Panc1 (cell line): ENCODE data around the gene ELOVL6.

Experiments
- POLR2AphosphoS5 ChIP-seq: IDR thresholded peaks from 2 replicates; pipeline ENCODE4 v1.6.1; 2012; ENCODE audit warnings: mild to moderate bottlenecking, low read depth, low read length, moderate library complexity
- REST ChIP-seq, 2 experiments: IDR thresholded peaks; 2 replicates each; pipeline ENCODE4 v1.6.1; 2011 to 2012; ENCODE audit warnings: low read depth in 2 of 2, control low read depth in 1 of 2, low read length in 1 of 2, mild to moderate bottlenecking in 1 of 2, moderate library complexity in 1 of 2; ENCODE audit not compliant: insufficient read depth in 1 of 2
- SIN3A ChIP-seq: IDR thresholded peaks from 2 replicates; pipeline ENCODE4 v1.6.1; 2012; ENCODE audit warnings: low read depth, mild to moderate bottlenecking, low read length, moderate library complexity, borderline replicate concordance; ENCODE audit not compliant: insufficient read depth
- TCF7L2 ChIP-seq: IDR thresholded peaks from 2 replicates; pipeline ENCODE4 v1.6.1; 2011; ENCODE audit warnings: mild to moderate bottlenecking, low read depth, low read length, inconsistent platforms
- TF ChIP-seq, protein P1 (sequence below): fragments of 450-650 bp; IDR thresholded peaks from 2 replicates; pipeline ENCODE4 v1.5.1; 2017; ENCODE audit warnings: mild to moderate bottlenecking

GRCh38 chr4:110104661-110105060 is 93.8 kb downstream of the ELOVL6 start:
- TF ChIP-seq, protein P1, sequence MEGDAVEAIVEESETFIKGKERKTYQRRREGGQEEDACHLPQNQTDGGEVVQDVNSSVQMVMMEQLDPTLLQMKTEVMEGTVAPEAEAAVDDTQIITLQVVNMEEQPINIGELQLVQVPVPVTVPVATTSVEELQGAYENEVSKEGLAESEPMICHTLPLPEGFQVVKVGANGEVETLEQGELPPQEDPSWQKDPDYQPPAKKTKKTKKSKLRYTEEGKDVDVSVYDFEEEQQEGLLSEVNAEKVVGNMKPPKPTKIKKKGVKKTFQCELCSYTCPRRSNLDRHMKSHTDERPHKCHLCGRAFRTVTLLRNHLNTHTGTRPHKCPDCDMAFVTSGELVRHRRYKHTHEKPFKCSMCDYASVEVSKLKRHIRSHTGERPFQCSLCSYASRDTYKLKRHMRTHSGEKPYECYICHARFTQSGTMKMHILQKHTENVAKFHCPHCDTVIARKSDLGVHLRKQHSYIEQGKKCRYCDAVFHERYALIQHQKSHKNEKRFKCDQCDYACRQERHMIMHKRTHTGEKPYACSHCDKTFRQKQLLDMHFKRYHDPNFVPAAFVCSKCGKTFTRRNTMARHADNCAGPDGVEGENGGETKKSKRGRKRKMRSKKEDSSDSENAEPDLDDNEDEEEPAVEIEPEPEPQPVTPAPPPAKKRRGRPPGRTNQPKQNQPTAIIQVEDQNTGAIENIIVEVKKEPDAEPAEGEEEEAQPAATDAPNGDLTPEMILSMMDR, result no peak
- TF ChIP-seq TCF7L2 (no peak), POLR2AphosphoS5 (no peak), SIN3A (no peak), REST (IDR thresholded peaks at IDR 0.05; ENCODE audit: insufficient read depth in 1 of 2, low read depth in 2 of 2, low read length in 1 of 2) (no peak)
